Smooth muscle cell (in vitro differentiated cells): ENCODE measurements around the gene SMIM3. TPM values are rescaled to one million over a fixed set of nuclear protein-coding genes. Genes with fewer than 3 reads are reported as not detected.

ENCODE experiments used
- DNase-seq: peaks from one replicate; lab custom pipeline; 2025; ENCODE audit not compliant: unreplicated experiment; lab: John Stamatoyannopoulos, UW
- H2AFZ ChIP-seq: fragments of 200-600 bp; sonication (generic); 2 replicates; pipeline ENCODE4 v1.6.0; 2016; ENCODE audit warnings: antibody characterized with exemption, low read depth, mild to moderate bottlenecking
- H3F3A ChIP-seq: fragments of 200-600 bp; sonication (generic); 2 replicates; pipeline ENCODE4 v1.6.0; 2017; ENCODE audit warnings: antibody characterized with exemption, low read depth
- H3K27ac ChIP-seq: fragments of 200-600 bp; sonication (generic); 2 replicates; pipeline ENCODE4 v1.5.1; 2016; ENCODE audit warnings: low read depth, mild to moderate bottlenecking
- H3K27me3 ChIP-seq: fragments of 200-600 bp; sonication (generic); 2 replicates; pipeline ENCODE4 v1.6.1; 2016; ENCODE audit warnings: low read depth, mild to moderate bottlenecking
- H3K36me3 ChIP-seq: fragments of 200-600 bp; sonication (generic); 2 replicates; pipeline ENCODE4 v1.5.1; 2016; ENCODE audit warnings: low read depth
- H3K4me1 ChIP-seq: fragments of 200-600 bp; sonication (generic); 2 replicates; pipeline ENCODE4 v1.5.1; 2016; ENCODE audit warnings: low read depth
- H3K4me2 ChIP-seq: fragments of 200-600 bp; sonication (generic); 2 replicates; pipeline ENCODE4 v1.6.0; 2016; ENCODE audit warnings: mild to moderate bottlenecking
- H3K4me3 ChIP-seq: fragments of 200-600 bp; sonication (generic); 2 replicates; pipeline ENCODE4 v1.5.1; 2016; ENCODE audit warnings: mild to moderate bottlenecking
- H3K79me2 ChIP-seq: fragments of 200-600 bp; sonication (generic); 2 replicates; pipeline ENCODE4 v1.6.0; 2016; ENCODE audit warnings: low read depth, mild to moderate bottlenecking
- H3K9ac ChIP-seq: fragments of 200-600 bp; sonication (generic); 2 replicates; pipeline ENCODE4 v1.6.0; 2016; ENCODE audit warnings: low read depth
- H3K9me3 ChIP-seq: fragments of 200-600 bp; sonication (generic); replicated peaks from 2 replicates; pipeline ENCODE4 v1.5.1; 2016; ENCODE audit warnings: low read depth
- H4K20me1 ChIP-seq: fragments of 200-600 bp; sonication (generic); 2 replicates; pipeline ENCODE4 v1.6.0; 2016; ENCODE audit warnings: low read depth
- CTCF ChIP-seq: fragments of 200-600 bp; sonication (generic); IDR thresholded peaks from 2 replicates; pipeline ENCODE4 v1.5.1; 2017; ENCODE audit warnings: borderline replicate concordance, mild to moderate bottlenecking, antibody characterized with exemption; ENCODE audit not compliant: insufficient read depth, poor library complexity, severe bottlenecking
- WGBS: methylation state at CpG from one replicate; pipeline ENCODE4 v1.1.7; 2016; ENCODE audit warnings: low lambda C conversion rate; 5-methylcytosine and 5-hydroxymethylcytosine counted together
- polyA plus RNA-seq: library from polyadenylated mRNA; unstranded; fragments of >200 nt; fragmentation: Nextera tagmentation; extraction: Ambion mirVana; gene quantifications from 2 replicates; pipeline ENCODE4 v1.2.1, GENCODE V29; 2016
- total RNA-seq: library from RNA; depleted of rRNA; stranded (reverse); fragments of >200 nt; gene quantifications from 2 replicates; pipeline ENCODE4 v1.2.3, GENCODE V29; 2014

SMIM3 gene
- 178 and 190 TPM in 2 replicates for total RNA-seq
- polyA plus RNA-seq, result 218 and 261 TPM in 2 replicates

GRCh38 chr5:150778517-150779396 lies at the start of gene SMIM3:
SMIM3 (plus strand) TSS chr5:150778757; CDS start chr5:150795441, 16,684 bp downstream.
- Histone ChIP-seq H3K27ac (peak within 1 kb of the TSS; percentile 98), H2AFZ (peak within 1 kb of the TSS; percentile 71), H3K4me2 (peak within 1 kb of the TSS; percentile 96), H3K9ac (peak within 1 kb of the TSS; percentile 94), H3K4me3 (peak within 1 kb of the TSS; percentile 92), H4K20me1 (peaks cover 6% of the 10 kb centered on the region), H3K79me2 (peaks cover 76% of the 10 kb centered on the region), H3K36me3 (no peaks in the 10 kb centered on the region), H3K9me3 (no peaks in the 10 kb centered on the region), H3F3A (peaks cover 51% of the 10 kb centered on the region), H3K27me3 (no peaks in the 10 kb centered on the region), H3K4me1 (peaks cover 34% of the 10 kb centered on the region)
- 1% methylated on average over 55 of the region's 59 CpGs for WGBS
- TF ChIP-seq CTCF, result peak; percentile 33
- no peak for DNase-seq

GRCh38 chr5:150729859-150730258 lies 48.7 kb upstream of the SMIM3 start:
- WGBS, result 59% methylated on average over 4 of the region's 4 CpGs
- Histone ChIP-seq H2AFZ (no peak overlapping the region), H3F3A (no peaks in the 10 kb centered on the region), H3K36me3 (peaks cover 54% of the 10 kb centered on the region), H3K27ac (peak overlapping the region; percentile 12), H3K4me2 (no peak overlapping the region), H3K4me3 (no peak overlapping the region), H3K79me2 (peaks cover 34% of the 10 kb centered on the region), H3K4me1 (no peaks in the 10 kb centered on the region), H4K20me1 (peaks cover 6% of the 10 kb centered on the region), H3K9me3 (no peaks in the 10 kb centered on the region), H3K9ac (no peak overlapping the region), H3K27me3 (no peaks in the 10 kb centered on the region)
- TF ChIP-seq CTCF, result no peak
- no peak for DNase-seq

- Histone ChIP-seq H2AFZ (no peak overlapping the region), H3K4me3 (no peak overlapping the region), H3K4me2 (no peak overlapping the region), H3K4me1 (no peaks in the 10 kb centered on the region), H3K79me2 (peaks cover 50% of the 10 kb centered on the region), H3F3A (no peaks in the 10 kb centered on the region), H3K9ac (no peak overlapping the region), H4K20me1 (peaks cover 15% of the 10 kb centered on the region), H3K27me3 (no peaks in the 10 kb centered on the region), H3K27ac (no peak overlapping the region), H3K9me3 (no peaks in the 10 kb centered on the region), H3K36me3 (peaks cover 51% of the 10 kb centered on the region)
- WGBS, result 92% methylated on average over 6 of the region's 6 CpGs
- no peak for TF ChIP-seq CTCF
- no peak for DNase-seq
These were observed 46.8 kb upstream of the SMIM3 start for GRCh38 chr5:150731669-150732242.
